Kidney glomerular epithelial cell (primary cell): ENCODE data around the gene OR4K17.
"Not testable (repeated sequence)": the region's sequence is repeated elsewhere in the genome, so short reads cannot be mapped to it uniquely, and the experiment has no call there.

ENCODE experiments used
- DNase-seq: peaks from one replicate; lab custom pipeline; 2025; lab: John Stamatoyannopoulos, UW

Gene OR4K17

DNA sequence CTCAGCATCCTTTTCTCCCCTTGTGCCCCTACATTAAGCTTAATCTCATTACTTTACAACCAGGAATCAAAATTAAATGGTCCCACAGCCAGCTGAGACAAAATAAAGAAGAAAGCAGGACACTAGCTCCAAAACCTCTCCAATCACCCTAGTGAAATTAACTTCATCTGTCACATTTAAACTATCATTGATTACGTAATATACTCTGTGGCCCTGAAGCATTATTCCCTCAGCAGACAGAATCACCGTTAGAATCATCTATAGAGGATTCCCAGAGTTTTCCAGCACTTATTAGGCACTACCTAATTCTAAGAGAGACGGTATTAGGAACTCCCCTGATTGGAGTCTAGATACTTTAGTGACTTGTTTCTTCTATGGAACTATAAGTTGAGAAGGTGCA is at the start of gene OR4K17:
OR4K17 (plus strand) TSS at position 302 of the 400 bp plus-strand sequence. CDS start 6,761 bp downstream, outside the sequence.
- no peak for DNase-seq

DNA sequence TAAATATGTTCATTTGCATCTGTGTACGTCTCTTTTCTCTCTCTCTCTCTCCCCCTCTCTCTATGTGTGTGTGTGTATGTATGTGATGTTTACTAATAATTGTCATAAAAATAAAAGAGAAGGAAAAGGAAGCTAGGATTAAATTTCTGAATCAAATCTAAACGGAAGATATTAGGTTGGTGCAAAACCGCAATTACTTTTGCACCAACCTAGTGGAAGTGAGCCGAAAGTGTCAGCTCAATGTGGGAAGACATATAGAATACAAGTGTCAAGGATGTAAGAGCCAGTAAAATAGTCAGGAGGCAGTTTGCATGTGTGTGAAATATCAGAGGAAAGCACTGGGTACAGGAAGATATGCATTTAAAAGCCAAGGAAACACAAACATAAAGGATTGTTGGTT is 18.5 kb upstream of the OR4K17 start:
- no peak for DNase-seq

- DNase-seq = no peak
These were observed 17.1 kb upstream of the OR4K17 start for GRCh38 chr14:20093442-20093841.

- DNase-seq = not testable (repeated sequence)
These were observed 11.4 kb upstream of the OR4K17 start for GRCh38 chr14:20098926-20099770.

- no peak for DNase-seq
These were observed 1.8 kb downstream of the OR4K17 start for GRCh38 chr14:20112321-20112720.

DNA sequence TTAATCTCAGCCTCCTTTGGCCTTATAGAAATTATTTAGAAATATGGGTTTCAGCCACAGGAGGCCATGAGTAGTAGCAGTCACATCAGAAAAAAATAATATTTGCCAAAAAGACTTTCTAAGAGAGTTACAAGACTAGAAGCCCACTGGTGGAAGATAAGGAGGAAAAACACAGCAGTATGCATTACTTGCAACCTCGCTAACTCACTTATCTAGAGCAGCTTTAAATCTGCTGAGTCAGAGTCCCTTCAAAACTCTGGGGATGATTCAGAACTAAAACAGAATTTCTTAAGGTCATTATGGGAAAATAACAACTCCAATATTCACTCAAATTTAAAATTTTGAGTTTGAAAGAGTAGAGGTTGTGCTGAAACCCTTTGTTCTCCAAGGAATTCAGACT is 6.2 kb downstream of the OR4K17 start:
- no peak for DNase-seq

GRCh38 chr14:20118795-20119194 is 8.3 kb downstream of the OR4K17 start:
- no peak for DNase-seq

- DNase-seq = no peak
These were observed 28.0 kb downstream of the OR4K17 start, which contains the start of gene OR4N5 for GRCh38 chr14:20138520-20138919. TSS of gene OR4N5 (plus strand) at chr14:20138820. CDS start at chr14:20143736, 4,916 bp downstream.

GRCh38 chr14:20143911-20144310 is 33.4 kb downstream of the OR4K17 start:
- no peak for DNase-seq

- no peak for DNase-seq
These were observed 34.3 kb downstream of the OR4K17 start for GRCh38 chr14:20144820-20145219.

DNA sequence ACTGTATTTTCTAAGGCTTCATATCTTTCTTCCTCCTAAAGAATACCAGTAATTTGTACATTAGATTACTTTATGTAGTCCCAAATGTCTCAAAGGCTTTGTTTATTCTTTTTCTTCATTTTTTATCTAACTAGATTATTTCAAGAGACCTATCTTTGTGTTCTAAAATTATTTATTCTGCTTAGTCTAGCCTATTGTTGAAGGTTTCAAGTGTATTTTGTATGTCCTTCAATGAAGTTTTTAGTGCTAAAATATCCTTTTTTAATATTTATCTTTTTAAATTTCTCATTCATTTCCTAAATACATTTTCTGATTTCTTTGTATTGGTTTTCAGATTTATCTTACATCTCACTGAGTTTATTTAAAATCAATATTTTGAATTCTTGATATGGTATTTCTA is 53.9 kb downstream of the OR4K17 start:
- no peak for DNase-seq

DNA sequence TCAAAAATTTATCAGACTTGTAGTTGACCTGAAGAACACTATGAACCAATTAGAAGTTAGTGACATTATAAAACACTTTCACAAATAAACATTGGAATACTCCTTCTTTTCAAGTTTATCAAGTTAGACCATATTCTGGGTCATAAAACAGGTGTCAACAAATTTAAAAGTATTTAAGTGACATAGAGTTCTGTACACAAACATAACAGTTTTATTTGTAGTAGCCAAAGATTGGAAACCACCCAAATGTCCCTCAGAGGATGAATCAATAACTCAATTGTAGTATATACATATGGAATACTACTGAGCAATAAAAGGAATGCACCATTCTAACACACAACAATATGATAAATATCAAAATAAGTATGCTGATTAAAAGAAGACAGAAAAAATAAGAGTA is 56.6 kb downstream of the OR4K17 start:
- no peak for DNase-seq

- DNase-seq = peak; percentile 65
These were observed 59.3 kb downstream of the OR4K17 start for GRCh38 chr14:20169852-20170251.
